Measurements from ENCODE around the gene CTSW.

Gene CTSW

DNA sequence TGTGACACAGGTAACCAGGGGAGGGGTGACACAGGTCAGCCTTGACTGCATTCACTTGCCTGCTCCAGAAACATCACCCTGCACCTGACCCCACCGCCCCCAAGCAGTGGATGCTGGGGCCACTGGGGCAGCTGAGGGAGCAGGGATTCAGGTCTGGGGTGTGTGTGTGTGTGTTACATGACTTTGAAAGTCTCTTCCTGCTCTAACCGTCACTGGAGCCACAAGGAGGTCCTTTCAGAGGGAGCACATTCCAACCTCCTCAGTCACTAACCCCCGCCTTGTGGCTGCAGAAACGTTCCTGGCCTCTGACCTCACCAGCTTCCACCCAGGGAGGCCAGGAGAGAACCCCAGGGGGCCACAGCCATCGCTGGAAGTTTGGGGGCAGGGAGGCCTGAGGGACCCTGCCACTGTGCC, 23.4 kb downstream of the CTSW start:
- DNase-seq (ENCODE audit: low spot score): no peak

DNA sequence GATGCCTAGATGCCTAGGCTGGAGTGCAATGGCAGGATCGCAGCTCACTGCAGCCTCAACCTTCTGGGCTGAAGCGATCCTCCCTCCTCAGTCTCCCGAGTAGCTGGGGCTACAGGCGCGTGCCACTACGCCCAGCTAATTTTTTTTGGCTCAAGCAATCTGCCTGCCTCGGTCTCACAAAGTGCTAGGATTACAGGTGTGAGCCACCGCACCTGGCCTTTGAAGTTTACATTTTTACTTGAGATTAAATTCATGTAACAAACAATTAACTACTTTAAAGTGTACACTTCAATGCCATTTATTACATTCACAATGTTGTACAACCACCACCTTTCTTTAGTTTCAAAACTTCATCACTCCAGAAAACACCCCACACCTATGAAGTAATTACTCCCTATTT, 24.1 kb downstream of the CTSW start:
- DNase-seq (ENCODE audit: low spot score): no peak

GRCh38 chr11:65906602-65907001, 27.0 kb downstream of the CTSW start:
- DNase-seq (ENCODE audit: low spot score): peak; percentile 85

- no peak for DNase-seq (ENCODE audit: low spot score)
Observed at GRCh38 chr11:65907878-65908277, 28.2 kb downstream of the CTSW start.

DNA sequence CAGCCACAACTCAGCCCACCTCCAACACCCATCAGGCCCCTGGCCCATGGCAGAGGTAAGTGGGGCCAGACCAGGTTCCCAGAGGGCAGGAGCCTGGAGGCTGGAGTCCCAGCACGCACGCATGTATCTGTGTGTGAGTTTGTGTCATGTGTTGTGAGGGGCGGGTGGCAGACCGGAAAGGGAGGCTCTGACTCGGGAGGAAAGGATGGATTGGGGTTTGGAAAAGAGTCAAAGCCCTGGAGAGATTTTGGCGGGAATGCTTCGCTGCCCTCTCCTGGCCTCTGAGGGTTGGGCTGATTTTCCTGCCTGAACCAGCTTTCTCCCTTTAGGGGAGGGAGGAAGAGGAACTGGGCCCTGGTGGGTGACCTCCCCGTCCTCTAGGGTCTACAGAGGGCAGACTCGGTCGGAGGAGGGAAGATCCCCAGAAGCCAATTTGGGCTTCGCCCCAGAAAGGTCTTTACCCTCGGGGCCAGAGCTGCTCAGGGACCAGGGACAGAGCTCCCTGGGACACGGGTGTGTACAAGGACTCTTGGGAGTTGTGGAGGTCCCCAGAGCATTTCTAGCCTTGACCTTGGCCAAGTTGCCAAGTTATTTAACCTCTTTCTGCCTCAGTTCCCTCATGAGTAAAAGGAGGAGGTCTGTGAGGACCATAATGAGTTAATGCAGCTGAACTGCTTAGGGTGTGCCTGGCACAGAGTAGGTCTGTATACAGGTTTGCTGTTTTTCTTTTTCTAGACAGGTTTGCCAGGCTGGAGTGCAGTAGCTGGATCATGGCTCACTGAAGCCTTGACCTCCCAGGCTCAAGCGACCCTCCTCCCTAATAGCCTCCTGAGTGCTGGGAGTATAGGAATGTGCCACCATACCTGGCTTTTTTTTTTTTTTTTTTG, 32.3 kb downstream of the CTSW start:
- DNase-seq (ENCODE audit: low spot score): no peak

GRCh38 chr11:65912845-65913244, 33.2 kb downstream of the CTSW start:
- DNase-seq (ENCODE audit: low spot score): no peak

- DNase-seq (ENCODE audit: low spot score): no peak
Observed at GRCh38 chr11:65915101-65915820, 35.6 kb downstream of the CTSW start.

GRCh38 chr11:65915821-65916251, 36.2 kb downstream of the CTSW start:
- peak; percentile 70 for DNase-seq (ENCODE audit: low spot score)

GRCh38 chr11:65916391-65916790, 36.8 kb downstream of the CTSW start:
- DNase-seq (ENCODE audit: low spot score): no peak

GRCh38 chr11:65917077-65917433, 37.4 kb downstream of the CTSW start:
- DNase-seq (ENCODE audit: low spot score): no peak

DNA sequence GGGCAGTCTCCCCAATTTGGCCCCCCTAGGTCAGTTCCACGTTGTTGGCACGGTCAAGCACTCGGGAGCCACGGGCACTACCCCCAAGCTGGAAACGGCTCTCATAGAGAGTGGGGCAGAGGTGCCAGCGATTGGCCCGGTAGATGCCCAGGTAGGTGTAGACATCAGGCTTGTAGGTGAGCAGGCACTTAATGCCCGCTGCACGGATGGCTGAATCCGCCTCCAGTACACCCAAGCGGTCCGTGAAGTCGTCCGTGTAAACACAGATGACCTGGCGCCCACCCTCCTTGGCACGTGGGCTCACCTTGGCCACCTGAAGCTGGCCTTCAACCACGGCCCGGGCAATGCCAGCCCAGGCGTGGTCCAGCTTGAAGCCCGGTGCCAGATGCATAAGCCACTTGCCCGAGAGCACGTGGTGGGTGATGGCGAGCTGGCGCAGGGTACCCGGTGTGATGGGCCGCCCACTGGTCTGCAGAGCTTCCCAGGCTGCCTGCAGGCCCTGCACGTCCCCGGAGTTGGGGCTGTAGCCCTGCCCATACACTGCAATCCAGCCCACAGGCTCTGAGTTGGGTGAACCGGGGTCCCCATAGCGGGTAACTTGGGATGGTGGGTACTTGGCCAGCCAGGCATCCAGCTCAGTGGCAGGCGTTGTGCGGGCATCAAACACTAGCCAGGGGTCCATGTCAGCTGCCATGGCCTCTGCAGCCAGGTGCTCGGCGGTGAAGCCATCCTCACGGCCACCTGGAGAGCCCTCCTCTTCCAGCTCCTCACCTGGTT, 38.0 kb downstream of the CTSW start:
- no peak for DNase-seq (ENCODE audit: low spot score)

- DNase-seq (ENCODE audit: low spot score): no peak
Observed at GRCh38 chr11:65918211-65919140, 38.8 kb downstream of the CTSW start, which contains the start of gene C11orf68. Gene C11orf68, minus strand, starts transcription at chr11:65919062. Its CDS starts 31 bp downstream, at chr11:65919031.

GRCh38 chr11:65919141-65919572, 39.5 kb downstream of the CTSW start, which contains the start of gene DRAP1:
Gene DRAP1, plus strand, starts transcription at chr11:65919426. Its CDS starts 76 bp downstream, at chr11:65919502.
- peak; percentile 99 for DNase-seq (ENCODE audit: low spot score)

- DNase-seq (ENCODE audit: low spot score): no peak
Observed at GRCh38 chr11:65919573-65920371, 40.1 kb downstream of the CTSW start.

- peak; percentile 56 for DNase-seq (ENCODE audit: low spot score)
Observed at GRCh38 chr11:65920372-65920802, 40.8 kb downstream of the CTSW start.

DNA sequence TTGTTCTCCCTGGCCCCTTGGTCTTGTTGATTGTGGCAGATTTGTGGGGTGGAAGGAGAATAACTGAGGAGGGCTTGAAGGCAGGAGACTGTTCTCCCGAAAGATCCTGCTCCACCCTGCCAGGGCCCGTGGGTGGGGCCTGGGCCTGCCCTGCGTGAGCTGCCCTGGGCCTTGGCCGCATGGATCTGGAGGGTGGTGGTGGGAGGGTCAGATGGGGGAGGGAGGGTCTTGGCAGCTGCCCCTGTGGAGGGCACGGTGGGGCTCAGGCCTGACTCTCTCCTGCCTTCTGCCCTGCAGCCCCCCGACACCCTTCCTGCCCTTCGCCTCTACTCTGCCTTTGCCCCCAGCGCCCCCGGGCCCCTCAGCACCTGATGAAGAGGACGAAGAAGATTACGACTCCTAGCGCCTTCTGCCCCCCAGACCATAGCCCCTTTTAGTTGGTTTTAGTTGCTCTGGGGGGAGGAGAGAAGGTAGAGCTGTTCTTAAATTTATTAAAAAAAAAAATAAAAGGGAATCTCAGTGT, 41.5 kb downstream of the CTSW start:
- DNase-seq (ENCODE audit: low spot score): no peak

- no peak for DNase-seq (ENCODE audit: low spot score)
Observed at GRCh38 chr11:65921876-65922275, 42.2 kb downstream of the CTSW start.

DNA sequence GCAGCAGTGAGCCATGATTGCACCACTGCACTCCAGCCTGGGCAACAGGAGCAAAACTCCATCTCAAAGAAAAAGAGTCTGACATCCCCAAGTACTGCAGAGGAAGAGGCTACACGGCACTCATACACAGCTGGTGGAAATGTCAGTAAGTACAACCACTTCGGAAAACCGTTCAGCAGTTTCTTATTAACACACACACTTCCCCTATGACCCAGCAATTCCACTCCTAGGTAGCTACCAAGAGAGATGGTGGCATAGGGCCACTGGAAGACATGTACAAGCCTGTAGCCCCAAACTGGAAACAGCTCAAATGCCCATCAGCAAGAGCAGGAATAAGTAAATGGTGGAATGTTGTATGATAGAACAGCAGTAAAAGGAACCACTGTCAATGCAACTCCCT, 42.9 kb downstream of the CTSW start:
- no peak for DNase-seq (ENCODE audit: low spot score)

- no peak for DNase-seq (ENCODE audit: low spot score)
Observed at GRCh38 chr11:65925397-65925796, 45.8 kb downstream of the CTSW start.

- peak; percentile 86 for DNase-seq (ENCODE audit: low spot score)
Observed at GRCh38 chr11:65927904-65928397, 48.3 kb downstream of the CTSW start.

Measured in hematopoietic multipotent progenitor cell treated with erythropoietin and hydrocortisone succinate and interleukin-3 and kit ligand, for 15 days (in vitro differentiated cells).